Retinal pigment epithelial cell (primary cell): Measurements from ENCODE around the gene CARHSP1.

ENCODE experiments used
- DNase-seq: peaks from one replicate; pipeline ENCODE4 v3.0.0-alpha.2; 2010; ENCODE audit warnings: low read depth
- H3K4me3 ChIP-seq: 2 replicates; pipeline ENCODE4 v1.5.1; 2011; ENCODE audit warnings: mild to moderate bottlenecking, low read length, control low read depth, moderate library complexity
- TF ChIP-seq, protein P1 (sequence below): conservative IDR thresholded peaks from 2 replicates; pipeline ENCODE4 v1.5.1; 2011; ENCODE audit warnings: low read depth, low read length, control low read depth, inconsistent platforms

Gene CARHSP1

DNA sequence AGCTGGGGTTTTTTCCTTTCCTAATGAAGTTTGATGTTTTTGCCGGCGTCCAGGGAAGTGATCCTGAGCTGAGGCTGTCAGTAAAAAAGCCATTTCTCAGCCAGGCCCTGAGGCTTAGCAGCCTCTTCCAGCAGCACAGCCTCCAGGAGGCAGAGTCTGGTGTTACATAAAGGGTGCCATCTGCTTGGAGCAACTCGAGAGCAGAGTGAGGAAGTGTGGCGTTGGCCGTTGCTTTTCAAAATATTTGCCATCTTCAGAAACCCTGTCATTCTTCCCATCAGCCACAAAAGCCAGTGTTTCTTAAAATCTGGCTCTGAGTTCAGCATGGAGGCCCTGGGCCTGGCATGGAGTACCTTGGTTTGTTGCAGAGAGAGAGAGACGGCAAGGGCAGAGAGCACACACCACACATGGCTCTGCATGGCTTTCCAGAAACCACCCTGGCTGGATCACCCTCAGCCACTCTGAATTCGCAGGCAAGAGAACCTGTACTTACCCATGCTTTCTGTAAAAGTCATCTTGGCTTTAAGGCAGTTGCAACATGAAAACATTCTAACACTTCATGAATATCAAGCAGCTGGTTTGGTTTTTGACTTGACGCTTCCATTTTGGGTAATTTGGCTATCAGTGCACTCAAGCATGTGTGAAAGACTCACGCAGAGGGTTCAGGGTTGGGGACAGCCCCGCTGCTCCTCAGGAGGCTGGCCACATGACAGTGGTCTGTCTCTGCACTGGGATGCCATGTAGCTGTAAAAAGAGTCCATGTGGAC, 50.1 kb downstream of the CARHSP1 start:
- H3K4me3 ChIP-seq, result no peak overlapping the region
- TF ChIP-seq, protein P1, sequence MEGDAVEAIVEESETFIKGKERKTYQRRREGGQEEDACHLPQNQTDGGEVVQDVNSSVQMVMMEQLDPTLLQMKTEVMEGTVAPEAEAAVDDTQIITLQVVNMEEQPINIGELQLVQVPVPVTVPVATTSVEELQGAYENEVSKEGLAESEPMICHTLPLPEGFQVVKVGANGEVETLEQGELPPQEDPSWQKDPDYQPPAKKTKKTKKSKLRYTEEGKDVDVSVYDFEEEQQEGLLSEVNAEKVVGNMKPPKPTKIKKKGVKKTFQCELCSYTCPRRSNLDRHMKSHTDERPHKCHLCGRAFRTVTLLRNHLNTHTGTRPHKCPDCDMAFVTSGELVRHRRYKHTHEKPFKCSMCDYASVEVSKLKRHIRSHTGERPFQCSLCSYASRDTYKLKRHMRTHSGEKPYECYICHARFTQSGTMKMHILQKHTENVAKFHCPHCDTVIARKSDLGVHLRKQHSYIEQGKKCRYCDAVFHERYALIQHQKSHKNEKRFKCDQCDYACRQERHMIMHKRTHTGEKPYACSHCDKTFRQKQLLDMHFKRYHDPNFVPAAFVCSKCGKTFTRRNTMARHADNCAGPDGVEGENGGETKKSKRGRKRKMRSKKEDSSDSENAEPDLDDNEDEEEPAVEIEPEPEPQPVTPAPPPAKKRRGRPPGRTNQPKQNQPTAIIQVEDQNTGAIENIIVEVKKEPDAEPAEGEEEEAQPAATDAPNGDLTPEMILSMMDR, result no peak
- DNase-seq, result no peak

DNA sequence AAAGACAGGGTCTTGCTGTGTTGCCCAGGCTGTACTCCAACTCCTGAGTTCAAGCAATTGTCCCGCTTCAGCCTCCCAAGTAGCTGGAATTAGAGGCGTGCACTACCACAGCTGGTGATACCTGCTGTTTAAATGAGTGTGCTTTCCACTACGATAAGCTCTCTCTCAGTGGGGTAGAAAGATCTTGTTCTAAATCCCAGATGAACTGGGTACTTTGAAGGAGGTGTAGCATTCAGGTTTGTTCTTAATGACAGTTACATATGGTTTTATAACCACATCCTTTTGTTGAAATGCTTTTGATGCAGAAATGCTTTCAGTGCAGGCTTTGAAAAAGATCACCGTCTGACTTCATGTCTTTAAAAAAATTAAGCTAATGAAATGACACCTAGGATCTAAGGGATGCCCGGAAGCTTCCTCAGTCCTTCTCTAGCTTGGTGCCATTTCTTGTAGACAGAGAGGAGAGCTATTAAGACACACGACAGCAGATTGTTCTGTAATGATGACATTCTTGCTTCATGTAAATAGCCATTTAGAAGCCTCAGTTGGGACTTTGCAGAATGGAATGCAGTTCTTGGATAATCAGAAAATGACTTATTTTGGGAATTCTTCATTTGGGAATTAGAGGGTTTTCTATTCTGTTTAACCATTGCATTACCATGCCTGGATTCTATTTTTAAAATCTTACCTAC, 51.7 kb downstream of the CARHSP1 start:
- TF ChIP-seq, protein P1, result no peak
- DNase-seq, result no peak
- H3K4me3 ChIP-seq, result no peak overlapping the region

DNA sequence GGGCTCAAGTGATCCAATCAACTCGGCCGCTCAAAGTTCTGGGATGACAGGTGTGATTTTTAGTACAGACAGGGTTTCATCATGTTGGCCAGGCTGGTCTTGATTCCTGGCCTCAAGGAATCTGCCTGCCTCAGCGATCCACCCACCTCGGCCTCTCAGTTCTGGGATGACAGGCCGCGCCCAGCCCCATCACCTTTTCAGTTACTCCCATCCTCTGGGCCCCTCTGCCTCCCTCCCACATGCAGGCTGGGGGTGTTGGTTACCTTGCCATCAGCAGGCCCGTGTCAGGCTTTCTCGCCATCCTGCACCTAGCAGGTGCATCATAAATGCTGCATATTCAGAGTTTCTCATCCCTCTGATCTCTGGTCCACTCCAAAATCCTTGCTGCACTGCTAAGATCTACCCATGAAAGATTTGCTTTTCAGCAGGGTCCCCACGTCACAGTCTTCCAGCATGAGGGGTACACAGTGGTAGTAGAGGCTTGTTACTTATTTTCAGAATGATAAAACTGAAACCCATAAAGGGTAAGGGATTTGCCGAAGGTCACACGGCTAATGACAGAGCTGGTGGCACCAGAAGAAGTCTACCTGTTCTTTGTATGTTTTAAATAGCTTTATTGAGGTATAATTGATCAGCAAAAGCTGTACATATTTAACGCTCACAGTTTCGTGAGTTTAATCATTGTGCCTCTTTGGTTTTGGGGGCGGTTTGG, 54.6 kb downstream of the CARHSP1 start:
- TF ChIP-seq, protein P1, result no peak
- DNase-seq, result no peak
- H3K4me3 ChIP-seq, result no peak overlapping the region

DNA sequence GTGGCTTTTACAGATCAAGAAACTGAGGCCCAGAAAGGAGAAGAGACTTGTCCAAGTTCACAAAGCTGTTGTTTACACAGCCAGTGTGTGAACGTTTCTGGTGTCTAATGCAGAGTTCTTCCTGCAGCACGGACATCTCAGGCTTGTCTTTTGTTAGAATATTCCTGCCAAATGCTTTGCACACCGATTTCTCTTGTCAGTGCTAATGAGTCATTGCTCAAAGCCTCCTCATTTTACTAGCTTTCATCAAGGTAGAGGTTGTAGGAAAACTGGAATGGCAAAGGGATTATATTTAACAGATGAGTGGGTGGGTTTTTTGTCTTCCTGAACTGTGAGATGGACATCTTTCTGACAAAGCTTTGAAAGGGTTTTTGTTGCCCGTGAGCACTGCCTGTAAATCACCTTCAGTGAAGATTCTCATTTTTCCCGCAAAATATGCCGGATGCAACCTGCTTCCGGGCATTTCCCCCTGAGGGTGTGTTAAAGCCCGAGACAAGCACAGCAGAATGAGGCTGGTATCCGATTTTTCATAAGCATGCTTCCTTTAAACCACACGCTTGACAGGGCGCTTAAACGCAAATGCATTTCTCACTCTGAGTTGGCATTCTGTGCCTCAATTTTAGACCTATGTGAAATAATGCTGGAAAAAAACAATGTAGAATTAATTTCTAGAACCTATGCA, 56.5 kb downstream of the CARHSP1 start:
- no peak for DNase-seq
- TF ChIP-seq, protein P1, result no peak
- H3K4me3 ChIP-seq, result no peak overlapping the region

DNA sequence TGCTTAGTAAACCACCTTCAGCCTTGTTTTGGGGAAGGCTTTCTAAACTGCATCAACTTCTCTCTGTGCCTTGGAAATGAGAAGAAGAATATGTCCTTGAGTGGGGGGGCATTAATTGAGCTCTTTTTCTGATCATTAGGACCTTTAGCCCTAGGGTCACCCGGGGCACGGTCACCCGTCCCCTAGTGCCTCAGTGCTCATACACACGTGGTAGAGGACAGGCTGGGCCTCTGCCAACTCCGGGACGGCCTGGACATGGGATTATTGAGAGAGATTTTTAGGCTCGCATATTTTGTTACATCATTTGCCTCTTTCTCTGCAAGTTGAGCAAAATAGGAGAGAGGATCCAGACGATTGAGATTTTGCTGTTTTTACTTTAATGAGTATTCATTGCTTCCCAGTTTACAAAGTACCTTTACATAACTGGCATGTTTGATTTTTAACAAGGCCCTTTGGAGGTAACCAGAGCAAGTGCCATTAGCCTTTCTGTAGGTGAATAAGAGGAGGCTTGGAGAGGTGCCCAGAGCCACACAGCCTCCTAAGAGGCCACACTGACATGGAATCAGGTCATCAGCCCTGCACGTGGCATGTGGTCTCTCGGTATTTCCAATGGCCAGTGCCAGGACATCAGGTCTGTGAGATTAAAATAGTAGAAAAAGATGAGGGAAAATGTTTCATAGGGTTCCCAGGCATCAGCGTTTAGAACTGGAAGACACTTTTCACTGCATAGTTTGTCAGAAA, 60.0 kb downstream of the CARHSP1 start:
- no peak overlapping the region for H3K4me3 ChIP-seq
- TF ChIP-seq, protein P1, result no peak
- DNase-seq, result no peak

DNA sequence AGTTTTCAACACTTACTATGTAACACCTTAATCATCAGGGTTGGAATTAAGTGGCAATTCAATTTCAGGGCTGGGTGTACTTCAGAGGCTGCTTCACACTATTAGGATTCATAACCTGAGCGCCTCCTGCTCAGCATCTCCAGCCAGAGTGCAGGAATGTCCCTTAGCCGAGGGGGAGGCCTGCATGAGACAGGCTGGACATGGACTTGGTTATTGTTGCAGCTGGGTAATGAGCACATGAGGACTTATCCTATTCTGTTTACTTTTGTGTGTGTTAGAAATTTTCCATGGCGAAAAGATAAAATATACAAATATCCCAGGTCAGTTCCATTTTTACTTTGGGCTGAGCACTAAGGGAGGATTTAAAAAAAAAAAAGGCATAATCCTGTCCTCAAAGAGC, 60.8 kb downstream of the CARHSP1 start:
- TF ChIP-seq, protein P1, result no peak
- H3K4me3 ChIP-seq, result no peak overlapping the region
- DNase-seq, result no peak
